K562 (cell line): ENCODE results near the gene FGF21. TPM values are rescaled to one million over a fixed set of nuclear protein-coding genes. Genes with fewer than 3 reads are reported as not detected.

Experiments used
- ARID1B ChIP-seq: fragments of 450-650 bp; IDR thresholded peaks from 2 replicates; pipeline ENCODE4 v1.6.1; 2016; ENCODE audit warnings: antibody characterized with exemption, mild to moderate bottlenecking, inconsistent platforms
- PHTF2 ChIP-seq: fragments of 250-450 bp; sonication (Bioruptor Pico); IDR thresholded peaks from 2 replicates; pipeline ENCODE4 v1.5.0; 2021; ENCODE audit warnings: mild to moderate bottlenecking
- RBM22 ChIP-seq: fragments of 200-400 bp; formaldehyde crosslinking; IDR thresholded peaks from 2 replicates; pipeline ENCODE4 v1.6.1; 2018; ENCODE audit warnings: low read length, low read depth; ENCODE audit not compliant: poor library complexity, severe bottlenecking
- RNF219 ChIP-seq: fragments of 250-450 bp; sonication (Bioruptor Pico); IDR thresholded peaks from 2 replicates; pipeline ENCODE4 v1.5.0; 2022; ENCODE audit warnings: mild to moderate bottlenecking
- RUNX1 ChIP-seq: sonication (generic); IDR thresholded peaks from 2 replicates; pipeline ENCODE4 v1.6.1; 2016; ENCODE audit warnings: antibody characterized with exemption, low read depth
- SMARCA5 ChIP-seq: fragments of 450-650 bp; IDR thresholded peaks from 2 replicates; pipeline ENCODE4 v1.6.1; 2016
- SPI1 ChIP-seq: IDR thresholded peaks from 2 replicates; pipeline ENCODE4 v1.6.1; 2011; ENCODE audit warnings: low read depth, low read length, control low read depth, borderline replicate concordance
- ZBED1 ChIP-seq: IDR thresholded peaks from 2 replicates; pipeline ENCODE4 v1.6.1; 2014
- polyA plus RNA-seq, 8 experiments: library from polyadenylated mRNA; depleted of rRNA in 4 of 8; stranded (reverse) in 5 of 8; unstranded in 3 of 8; fragments of >200 nt; fragmentation: Nextera tagmentation in 2 of 8; fragmentation: Illumina TruSeq in 1 of 8; extraction: Ambion mirVana in 2 of 8; extraction: Trizol in 1 of 8; gene quantifications; 2 replicates each; pipeline versions ENCODE4 v1.2.1 to v1.2.3, GENCODE V29; 2011 to 2014; ENCODE audit warnings: inconsistent platforms in 1 of 8, missing spikeins in 1 of 8
- total RNA-seq, 7 experiments: library from RNA; depleted of rRNA in 6 of 7; stranded (reverse); fragments of >200 nt in 6 of 7; fragmentation: Illumina TruSeq in 2 of 7; extraction: Trizol in 2 of 7; gene quantifications; 2 replicates each; pipeline versions ENCODE4 v1.2.1 to v1.2.3, GENCODE V29; 2011 to 2021; ENCODE audit warnings: low replicate concordance in 1 of 7
- TF ChIP-seq, protein P1 (sequence below): sonication (generic); formaldehyde crosslinking; IDR thresholded peaks from 2 replicates; pipeline ENCODE4 v1.8.1; 2023; ENCODE audit warnings: mild to moderate bottlenecking, missing genetic modification reagents, moderate library complexity
- TF ChIP-seq, protein P2 (sequence below): sonication (generic); formaldehyde crosslinking; IDR thresholded peaks from 2 replicates; pipeline ENCODE4 v1.8.1; 2023; ENCODE audit warnings: mild to moderate bottlenecking, missing genetic modification reagents
- TF ChIP-seq, protein P3 (sequence below), 3 experiments: IDR thresholded peaks in 2 of 3; conservative IDR thresholded peaks in 1 of 3; 2 replicates each; pipeline ENCODE4 v1.5.1; 2011 to 2012; ENCODE audit warnings: low read length in 3 of 3, mild to moderate bottlenecking in 3 of 3, control low read depth in 2 of 3, improper control_type of control experiment in 1 of 3, inconsistent platforms in 1 of 3, low read depth in 1 of 3, mixed read lengths in 1 of 3, moderate library complexity in 1 of 3; ENCODE audit not compliant: insufficient read depth in 2 of 3
- TF ChIP-seq, protein P4 (sequence below): sonication (generic); formaldehyde crosslinking; IDR thresholded peaks from 2 replicates; pipeline ENCODE4 v1.8.1; 2023; ENCODE audit warnings: missing genetic modification reagents, mild to moderate bottlenecking, borderline replicate concordance
- TF ChIP-seq, protein P5 (sequence below): IDR thresholded peaks from 2 replicates; pipeline ENCODE4 v1.6.1; 2012; ENCODE audit warnings: low read depth, low read length, improper control_type of control experiment, borderline replicate concordance

FGF21 gene
- total and polyA plus RNA-seq, 9 of the 15 experiments (the other 6 are each of a cell fraction or from before 2014, with no cell fraction given) = 0.04 to 0.77 (median 0.09) TPM; not detected in 6

GRCh38 chr19:48795055-48795684 lies 39.8 kb downstream of the FGF21 start (continued):
- TF ChIP-seq ARID1B (peak; percentile 49; the same call in 1 of the 2 replicates), PHTF2 (CRISPR knock-in tag) (no peak), RNF219 (CRISPR knock-in tag) (no peak), SMARCA5 (no peak), RUNX1 (no peak; the same call in 1 of the 2 replicates), RBM22 (no peak), SPI1 (no peak), ZBED1 (no peak)
- TF ChIP-seq, protein P1, sequence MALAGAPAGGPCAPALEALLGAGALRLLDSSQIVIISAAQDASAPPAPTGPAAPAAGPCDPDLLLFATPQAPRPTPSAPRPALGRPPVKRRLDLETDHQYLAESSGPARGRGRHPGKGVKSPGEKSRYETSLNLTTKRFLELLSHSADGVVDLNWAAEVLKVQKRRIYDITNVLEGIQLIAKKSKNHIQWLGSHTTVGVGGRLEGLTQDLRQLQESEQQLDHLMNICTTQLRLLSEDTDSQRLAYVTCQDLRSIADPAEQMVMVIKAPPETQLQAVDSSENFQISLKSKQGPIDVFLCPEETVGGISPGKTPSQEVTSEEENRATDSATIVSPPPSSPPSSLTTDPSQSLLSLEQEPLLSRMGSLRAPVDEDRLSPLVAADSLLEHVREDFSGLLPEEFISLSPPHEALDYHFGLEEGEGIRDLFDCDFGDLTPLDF (CRISPR knock-in tag) = peak; percentile 69; the same call in 1 of the 2 replicates
- TF ChIP-seq, protein P2, sequence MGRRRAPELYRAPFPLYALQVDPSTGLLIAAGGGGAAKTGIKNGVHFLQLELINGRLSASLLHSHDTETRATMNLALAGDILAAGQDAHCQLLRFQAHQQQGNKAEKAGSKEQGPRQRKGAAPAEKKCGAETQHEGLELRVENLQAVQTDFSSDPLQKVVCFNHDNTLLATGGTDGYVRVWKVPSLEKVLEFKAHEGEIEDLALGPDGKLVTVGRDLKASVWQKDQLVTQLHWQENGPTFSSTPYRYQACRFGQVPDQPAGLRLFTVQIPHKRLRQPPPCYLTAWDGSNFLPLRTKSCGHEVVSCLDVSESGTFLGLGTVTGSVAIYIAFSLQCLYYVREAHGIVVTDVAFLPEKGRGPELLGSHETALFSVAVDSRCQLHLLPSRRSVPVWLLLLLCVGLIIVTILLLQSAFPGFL (CRISPR knock-in tag) = no peak
- TF ChIP-seq, protein P3, sequence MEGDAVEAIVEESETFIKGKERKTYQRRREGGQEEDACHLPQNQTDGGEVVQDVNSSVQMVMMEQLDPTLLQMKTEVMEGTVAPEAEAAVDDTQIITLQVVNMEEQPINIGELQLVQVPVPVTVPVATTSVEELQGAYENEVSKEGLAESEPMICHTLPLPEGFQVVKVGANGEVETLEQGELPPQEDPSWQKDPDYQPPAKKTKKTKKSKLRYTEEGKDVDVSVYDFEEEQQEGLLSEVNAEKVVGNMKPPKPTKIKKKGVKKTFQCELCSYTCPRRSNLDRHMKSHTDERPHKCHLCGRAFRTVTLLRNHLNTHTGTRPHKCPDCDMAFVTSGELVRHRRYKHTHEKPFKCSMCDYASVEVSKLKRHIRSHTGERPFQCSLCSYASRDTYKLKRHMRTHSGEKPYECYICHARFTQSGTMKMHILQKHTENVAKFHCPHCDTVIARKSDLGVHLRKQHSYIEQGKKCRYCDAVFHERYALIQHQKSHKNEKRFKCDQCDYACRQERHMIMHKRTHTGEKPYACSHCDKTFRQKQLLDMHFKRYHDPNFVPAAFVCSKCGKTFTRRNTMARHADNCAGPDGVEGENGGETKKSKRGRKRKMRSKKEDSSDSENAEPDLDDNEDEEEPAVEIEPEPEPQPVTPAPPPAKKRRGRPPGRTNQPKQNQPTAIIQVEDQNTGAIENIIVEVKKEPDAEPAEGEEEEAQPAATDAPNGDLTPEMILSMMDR (IDR thresholded peaks at IDR 0.05 in 2 of 3, conservative IDR thresholded peaks at IDR 0.05 in 1 of 3; ENCODE audit: insufficient read depth in 2 of 3, low read depth in 1 of 3, low read length in 3 of 3) = peak; percentile 91 to 95 (median 94)
- TF ChIP-seq, protein P4, sequence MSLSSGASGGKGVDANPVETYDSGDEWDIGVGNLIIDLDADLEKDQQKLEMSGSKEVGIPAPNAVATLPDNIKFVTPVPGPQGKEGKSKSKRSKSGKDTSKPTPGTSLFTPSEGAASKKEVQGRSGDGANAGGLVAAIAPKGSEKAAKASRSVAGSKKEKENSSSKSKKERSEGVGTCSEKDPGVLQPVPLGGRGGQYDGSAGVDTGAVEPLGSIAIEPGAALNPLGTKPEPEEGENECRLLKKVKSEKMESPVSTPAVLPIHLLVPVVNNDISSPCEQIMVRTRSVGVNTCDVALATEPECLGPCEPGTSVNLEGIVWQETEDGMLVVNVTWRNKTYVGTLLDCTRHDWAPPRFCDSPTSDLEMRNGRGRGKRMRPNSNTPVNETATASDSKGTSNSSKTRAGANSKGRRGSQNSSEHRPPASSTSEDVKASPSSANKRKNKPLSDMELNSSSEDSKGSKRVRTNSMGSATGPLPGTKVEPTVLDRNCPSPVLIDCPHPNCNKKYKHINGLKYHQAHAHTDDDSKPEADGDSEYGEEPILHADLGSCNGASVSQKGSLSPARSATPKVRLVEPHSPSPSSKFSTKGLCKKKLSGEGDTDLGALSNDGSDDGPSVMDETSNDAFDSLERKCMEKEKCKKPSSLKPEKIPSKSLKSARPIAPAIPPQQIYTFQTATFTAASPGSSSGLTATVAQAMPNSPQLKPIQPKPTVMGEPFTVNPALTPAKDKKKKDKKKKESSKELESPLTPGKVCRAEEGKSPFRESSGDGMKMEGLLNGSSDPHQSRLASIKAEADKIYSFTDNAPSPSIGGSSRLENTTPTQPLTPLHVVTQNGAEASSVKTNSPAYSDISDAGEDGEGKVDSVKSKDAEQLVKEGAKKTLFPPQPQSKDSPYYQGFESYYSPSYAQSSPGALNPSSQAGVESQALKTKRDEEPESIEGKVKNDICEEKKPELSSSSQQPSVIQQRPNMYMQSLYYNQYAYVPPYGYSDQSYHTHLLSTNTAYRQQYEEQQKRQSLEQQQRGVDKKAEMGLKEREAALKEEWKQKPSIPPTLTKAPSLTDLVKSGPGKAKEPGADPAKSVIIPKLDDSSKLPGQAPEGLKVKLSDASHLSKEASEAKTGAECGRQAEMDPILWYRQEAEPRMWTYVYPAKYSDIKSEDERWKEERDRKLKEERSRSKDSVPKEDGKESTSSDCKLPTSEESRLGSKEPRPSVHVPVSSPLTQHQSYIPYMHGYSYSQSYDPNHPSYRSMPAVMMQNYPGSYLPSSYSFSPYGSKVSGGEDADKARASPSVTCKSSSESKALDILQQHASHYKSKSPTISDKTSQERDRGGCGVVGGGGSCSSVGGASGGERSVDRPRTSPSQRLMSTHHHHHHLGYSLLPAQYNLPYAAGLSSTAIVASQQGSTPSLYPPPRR (CRISPR knock-in tag) = no peak
- TF ChIP-seq, protein P5, sequence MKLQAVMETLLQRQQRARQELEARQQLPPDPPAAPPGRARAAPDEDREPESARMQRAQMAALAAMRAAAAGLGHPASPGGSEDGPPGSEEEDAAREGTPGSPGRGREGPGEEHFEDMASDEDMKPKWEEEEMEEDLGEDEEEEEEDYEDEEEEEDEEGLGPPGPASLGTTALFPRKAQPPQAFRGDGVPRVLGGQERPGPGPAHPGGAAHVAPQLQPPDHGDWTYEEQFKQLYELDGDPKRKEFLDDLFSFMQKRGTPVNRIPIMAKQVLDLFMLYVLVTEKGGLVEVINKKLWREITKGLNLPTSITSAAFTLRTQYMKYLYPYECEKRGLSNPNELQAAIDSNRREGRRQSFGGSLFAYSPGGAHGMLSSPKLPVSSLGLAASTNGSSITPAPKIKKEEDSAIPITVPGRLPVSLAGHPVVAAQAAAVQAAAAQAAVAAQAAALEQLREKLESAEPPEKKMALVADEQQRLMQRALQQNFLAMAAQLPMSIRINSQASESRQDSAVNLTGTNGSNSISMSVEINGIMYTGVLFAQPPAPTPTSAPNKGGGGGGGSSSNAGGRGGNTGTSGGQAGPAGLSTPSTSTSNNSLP = no peak; the same call in 1 of the 2 replicates
